ENCODE measurements around the gene GGTLC3.
"Not testable (repeated sequence)": the region's sequence is repeated elsewhere in the genome, so short reads cannot be mapped to it uniquely, and the experiment has no call there.

Gene GGTLC3

GRCh38 chr22:18512378-18512777 lies 5.6 kb downstream of the GGTLC3 start:
- DNase-seq, result not testable (repeated sequence)

DNA sequence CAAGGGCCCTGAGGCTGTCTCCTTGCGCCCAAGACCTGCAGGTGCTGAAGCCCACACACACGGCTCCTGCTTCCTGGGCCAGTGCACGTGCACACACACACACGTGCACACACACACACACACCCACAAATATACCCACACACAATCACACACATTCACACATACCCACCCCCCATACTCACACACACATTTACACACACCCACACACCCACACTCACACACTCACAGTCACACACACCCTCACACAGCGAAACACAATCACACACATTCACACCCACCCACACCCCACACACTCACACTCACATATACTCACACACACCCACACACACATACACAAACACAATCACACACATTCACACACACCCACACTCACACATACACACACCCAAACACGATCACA lies 6.6 kb downstream of the GGTLC3 start:
- not testable (repeated sequence) for DNase-seq

- not testable (repeated sequence) for DNase-seq
Measured at GRCh38 chr22:18496227-18496626, 21.7 kb downstream of the GGTLC3 start.
